ENCODE data around the gene TSPOAP1.

- TF ChIP-seq, protein P1, sequence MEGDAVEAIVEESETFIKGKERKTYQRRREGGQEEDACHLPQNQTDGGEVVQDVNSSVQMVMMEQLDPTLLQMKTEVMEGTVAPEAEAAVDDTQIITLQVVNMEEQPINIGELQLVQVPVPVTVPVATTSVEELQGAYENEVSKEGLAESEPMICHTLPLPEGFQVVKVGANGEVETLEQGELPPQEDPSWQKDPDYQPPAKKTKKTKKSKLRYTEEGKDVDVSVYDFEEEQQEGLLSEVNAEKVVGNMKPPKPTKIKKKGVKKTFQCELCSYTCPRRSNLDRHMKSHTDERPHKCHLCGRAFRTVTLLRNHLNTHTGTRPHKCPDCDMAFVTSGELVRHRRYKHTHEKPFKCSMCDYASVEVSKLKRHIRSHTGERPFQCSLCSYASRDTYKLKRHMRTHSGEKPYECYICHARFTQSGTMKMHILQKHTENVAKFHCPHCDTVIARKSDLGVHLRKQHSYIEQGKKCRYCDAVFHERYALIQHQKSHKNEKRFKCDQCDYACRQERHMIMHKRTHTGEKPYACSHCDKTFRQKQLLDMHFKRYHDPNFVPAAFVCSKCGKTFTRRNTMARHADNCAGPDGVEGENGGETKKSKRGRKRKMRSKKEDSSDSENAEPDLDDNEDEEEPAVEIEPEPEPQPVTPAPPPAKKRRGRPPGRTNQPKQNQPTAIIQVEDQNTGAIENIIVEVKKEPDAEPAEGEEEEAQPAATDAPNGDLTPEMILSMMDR (IDR thresholded peaks at IDR 0.05), result no peak
- TF ChIP-seq E2F6 (IDR thresholded peaks at IDR 0.05; ENCODE audit: borderline replicate concordance, low read depth) (no peak), NR3C1 (IDR thresholded peaks at IDR 0.05) (no peak)
Measured at GRCh38 chr17:58329810-58330537, 1.4 kb upstream of the TSPOAP1 start.
